AG04449 (cell line): ENCODE results near the gene CRIM1.

ENCODE experiments used
- CTCF ChIA-PET: fragments of 350-600 bp; formaldehyde crosslinking; extraction: SDS; loops from one replicate; lab custom pipeline; 2021; ENCODE audit warnings: antibody characterized with exemption; lab: Yijun Ruan, JAX
- POLR2A ChIA-PET: fragments of 400-600, 350-600 bp; formaldehyde crosslinking; extraction: SDS; loops from one replicate; lab custom pipeline; 2020; ENCODE audit warnings: antibody characterized with exemption, inconsistent platforms; lab: Yijun Ruan, JAX
- DNase-seq: peaks from one replicate; pipeline ENCODE4 v3.0.0-alpha.2; 2010; ENCODE audit warnings: low read depth, low spot score
- H3K4me3 ChIP-seq: 2 replicates; pipeline ENCODE4 v1.5.1; 2011; ENCODE audit warnings: low read depth, mild to moderate bottlenecking, control low read depth, low read length
- CTCF ChIP-seq: IDR thresholded peaks from one replicate; pipeline ENCODE4 v1.5.1; 2011; ENCODE audit warnings: mild to moderate bottlenecking, moderate library complexity, low read length, control low read depth, inconsistent platforms; ENCODE audit not compliant: insufficient read depth; ENCODE audit errors: missing control alignments

Gene CRIM1

DNA sequence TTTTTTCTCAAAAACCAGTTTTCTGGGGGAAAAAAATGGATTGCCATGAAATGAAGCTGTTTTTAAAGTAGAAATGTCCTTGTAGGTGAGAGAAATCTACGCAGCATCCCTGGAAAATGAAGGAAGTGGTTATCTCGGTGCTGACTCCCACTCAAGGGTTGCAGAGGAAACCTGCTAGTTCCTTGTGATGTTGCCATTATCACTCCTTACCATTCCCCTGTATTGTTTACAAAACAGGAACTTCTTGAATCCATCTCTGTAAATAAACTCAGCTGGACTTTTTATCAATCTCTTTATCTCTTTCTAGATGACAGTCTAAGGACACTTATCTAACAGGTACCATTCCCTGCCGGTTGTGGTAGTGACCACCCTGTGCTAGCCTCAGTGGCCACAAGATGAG is 181.2 kb downstream of the CRIM1 start:
- ChIA-PET POLR2A (no interaction called here), CTCF (interaction anchor here (1.1 to 1.6 kb wide), 7 partner anchors 8 to 184 kb away, joined by 3 to 5 read pairs (median 4); no protein-coding TSS in a partner anchor)
- no peak for TF ChIP-seq CTCF
- no peak overlapping the region for H3K4me3 ChIP-seq
- DNase-seq = no peak

GRCh38 chr2:36538335-36538734 is 182.8 kb downstream of the CRIM1 start:
- no peak overlapping the region for H3K4me3 ChIP-seq
- ChIA-PET POLR2A (no interaction called here), CTCF (interaction anchor here (1.2 to 6.4 kb wide), 2 partner anchors 127 to 172 kb away, joined by 3 to 43 read pairs; no protein-coding TSS in a partner anchor)
- DNase-seq = no peak
- no peak for TF ChIP-seq CTCF

DNA sequence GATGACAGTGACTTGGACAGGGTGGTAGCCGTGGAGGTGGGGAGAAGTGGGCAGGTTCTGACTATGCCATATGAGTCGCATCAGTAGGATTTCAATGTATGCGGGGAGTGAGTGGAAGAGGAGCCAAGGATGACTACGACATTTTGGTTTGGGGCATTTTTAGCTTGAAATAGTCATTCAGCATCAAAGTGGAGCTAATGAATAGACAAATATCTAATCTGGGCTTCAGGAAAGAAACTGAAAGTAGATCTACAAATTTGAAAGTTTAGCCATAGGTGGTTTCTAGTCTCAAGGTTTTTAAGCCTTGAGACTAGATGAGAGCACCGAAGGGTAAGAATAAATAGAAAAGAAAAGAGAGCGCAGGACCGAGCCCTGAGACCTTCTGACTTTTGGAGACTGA is 184.1 kb downstream of the CRIM1 start:
- peak; percentile 24 for DNase-seq
- CTCF ChIA-PET = interaction anchor here (1.2 to 6.4 kb wide), 3 partner anchors 12 to 188 kb away, joined by 3 to 43 read pairs (median 20); no protein-coding TSS in a partner anchor
- POLR2A ChIA-PET = interaction anchor here (0.7 kb wide), 1 partner anchor 30 kb away, joined by 3 read pairs; no protein-coding TSS in a partner anchor

DNA sequence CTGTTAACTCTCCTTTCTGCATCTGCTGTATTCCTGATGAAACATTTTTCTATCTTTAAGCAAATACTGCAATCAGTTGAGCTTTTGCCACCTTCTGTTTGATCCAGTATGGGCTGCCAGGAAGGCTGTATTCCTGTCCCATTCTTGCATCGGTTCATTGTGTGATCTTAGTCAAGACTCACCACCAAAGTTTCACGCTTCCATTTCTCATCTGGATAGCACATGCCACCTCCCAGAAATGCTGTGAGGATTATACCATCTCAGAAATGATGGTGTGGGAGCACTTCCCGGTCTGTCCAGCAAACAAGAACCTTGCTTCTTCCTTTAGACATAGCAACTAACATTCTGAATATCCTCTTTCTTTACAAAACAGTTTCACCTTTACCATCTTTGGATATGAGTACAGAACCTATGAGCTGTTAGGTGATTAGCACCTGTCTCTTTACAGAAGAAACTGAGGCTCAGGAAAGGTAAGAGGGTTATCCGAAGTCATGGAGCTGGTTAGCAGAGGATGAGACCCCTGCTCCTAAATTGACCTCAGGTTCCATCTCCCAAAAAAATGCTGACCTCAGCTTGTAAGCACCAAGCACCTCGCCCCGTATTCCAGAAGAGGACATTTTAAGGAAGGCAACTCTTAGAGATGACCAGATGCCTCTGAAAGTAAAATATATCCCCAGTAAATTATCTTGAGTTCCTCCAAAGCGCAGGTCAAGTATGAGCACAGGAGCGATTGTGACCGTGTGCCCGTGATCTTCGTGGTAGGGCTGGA is 185.6 kb downstream of the CRIM1 start:
- no peak overlapping the region for H3K4me3 ChIP-seq
- CTCF ChIA-PET = interaction anchor here (0.8 to 6.4 kb wide), 6 partner anchors 10 to 189 kb away, joined by 3 to 43 read pairs (median 8); no protein-coding TSS in a partner anchor

More for the DNA sequence above, 184.1 kb downstream of the CRIM1 start:
- TF ChIP-seq CTCF = no peak
- no peak overlapping the region for H3K4me3 ChIP-seq

DNA sequence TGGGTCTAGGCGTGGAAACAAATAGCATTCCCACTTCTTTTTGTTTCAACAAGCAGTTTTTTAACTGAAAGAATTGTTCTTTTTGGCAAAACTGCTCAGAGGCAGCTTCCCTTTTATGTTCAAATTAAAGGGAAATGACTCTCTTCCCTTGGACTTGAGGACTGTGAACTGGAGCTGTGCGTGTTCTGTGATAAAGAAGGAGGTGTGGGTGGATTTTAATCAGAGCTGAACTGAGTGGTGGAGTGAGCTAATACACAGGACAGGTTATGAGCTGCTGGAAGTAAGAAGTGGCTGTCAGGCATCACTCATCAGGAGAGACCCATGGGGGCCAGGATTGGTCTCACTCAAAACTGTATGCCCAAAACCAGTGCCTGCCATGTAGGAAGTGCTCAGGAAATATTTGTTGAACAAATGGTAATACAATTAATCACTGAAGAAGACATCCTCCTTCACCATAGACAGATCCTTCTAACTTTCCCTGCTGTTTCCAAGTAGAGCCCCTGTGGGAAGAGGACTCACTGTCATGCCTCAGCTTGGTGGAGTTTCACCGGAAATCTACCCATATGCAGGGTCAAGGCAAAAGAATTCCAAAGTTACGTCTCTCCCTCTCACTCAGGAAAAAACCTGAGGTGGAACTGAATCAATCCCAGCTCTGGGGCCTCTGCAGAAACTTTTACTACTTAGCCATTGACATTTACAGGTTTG is 186.5 kb downstream of the CRIM1 start:
- TF ChIP-seq CTCF = no peak
- no peak for DNase-seq
- ChIA-PET CTCF (interaction anchor here (1.7 to 6.4 kb wide), 5 partner anchors 9 to 190 kb away, joined by 5 to 43 read pairs (median 11); no protein-coding TSS in a partner anchor), POLR2A (no interaction called here)
- no peak overlapping the region for H3K4me3 ChIP-seq

More for the DNA sequence above, 185.6 kb downstream of the CRIM1 start:
- TF ChIP-seq CTCF = no peak
- DNase-seq = no peak
- POLR2A ChIA-PET = no interaction called here
